ENCODE results near the gene SRSF9. TPM values are rescaled to one million over a fixed set of nuclear protein-coding genes. Genes with fewer than 3 reads are reported as not detected.
"Not testable (repeated sequence)": the region's sequence is repeated elsewhere in the genome, so short reads cannot be mapped to it uniquely, and the experiment has no call there.

The SRSF9 gene
- total RNA-seq: 92.3 TPM

GRCh38 chr12:120469450-120470149, at the start of gene SRSF9:
Gene SRSF9, minus strand, starts transcription at chr12:120469748. Its CDS starts 139 bp downstream, at chr12:120469609.
- peak; percentile 99 for DNase-seq

GRCh38 chr12:120519324-120519723, 49.8 kb upstream of the SRSF9 start:
- not testable (repeated sequence) for DNase-seq

GRCh38 chr12:120515496-120515895, 45.9 kb upstream of the SRSF9 start:
- DNase-seq: no peak

GRCh38 chr12:120514002-120514401, 44.5 kb upstream of the SRSF9 start:
- DNase-seq: no peak

- no peak for DNase-seq
Measured at GRCh38 chr12:120508537-120508936, 39.0 kb upstream of the SRSF9 start.

GRCh38 chr12:120504587-120504986, 35.0 kb upstream of the SRSF9 start:
- no peak for DNase-seq

GRCh38 chr12:120500581-120500980, 31.0 kb upstream of the SRSF9 start:
- DNase-seq: no peak

GRCh38 chr12:120498870-120499515, 29.4 kb upstream of the SRSF9 start:
- DNase-seq: no peak

GRCh38 chr12:120497524-120498150, 28.1 kb upstream of the SRSF9 start:
- no peak for DNase-seq

GRCh38 chr12:120496413-120497340, 27.1 kb upstream of the SRSF9 start:
- peak; percentile 79 for DNase-seq

- DNase-seq: peak; percentile 99
Measured at GRCh38 chr12:120495731-120496412, 26.3 kb upstream of the SRSF9 start, which contains the start of gene DYNLL1. Gene DYNLL1, plus strand, starts transcription at chr12:120496113. Its CDS starts 309 bp downstream, at chr12:120496422.

GRCh38 chr12:120495186-120495730, 25.7 kb upstream of the SRSF9 start:
- peak; percentile 38 for DNase-seq

GRCh38 chr12:120490833-120491512, 21.4 kb upstream of the SRSF9 start:
- no peak for DNase-seq

GRCh38 chr12:120490325-120490724, 20.8 kb upstream of the SRSF9 start:
- no peak for DNase-seq

GRCh38 chr12:120489018-120489417, 19.5 kb upstream of the SRSF9 start:
- no peak for DNase-seq

- DNase-seq: no peak
Measured at GRCh38 chr12:120488057-120488640, 18.6 kb upstream of the SRSF9 start.

GRCh38 chr12:120487552-120487951, 18.0 kb upstream of the SRSF9 start:
- not testable (repeated sequence) for DNase-seq

GRCh38 chr12:120485961-120486881, 16.7 kb upstream of the SRSF9 start:
- DNase-seq: no peak

GRCh38 chr12:120483621-120484020, 14.1 kb upstream of the SRSF9 start:
- no peak for DNase-seq
